Measurements from ENCODE around the gene KLK5. TPM values are rescaled to one million over a fixed set of nuclear protein-coding genes. Genes with fewer than 3 reads are reported as not detected.

KLK5 gene
- total and polyA plus RNA-seq, 9 donors: 0.34 TPM; not detected in 8

GRCh38 chr19:50910722-50911121 lies 42.1 kb downstream of the KLK5 start:
- no CpG with 5 or more reads among the region's 4 CpGs for WGBS (ENCODE audit: insufficient coverage)
- H3K4me3 ChIP-seq (ENCODE audit: low read length): no peak overlapping the region
- no peak for DNase-seq
- no peaks in the 10 kb centered on the region for H3K9me3 ChIP-seq (replicated peaks; ENCODE audit: control insufficient read depth, low read depth, low read length)
- H3K4me1 ChIP-seq (ENCODE audit: control insufficient read depth, insufficient read depth, low read length): peaks cover 2% of the 10 kb centered on the region
- H3K27me3 ChIP-seq (ENCODE audit: control insufficient read depth, insufficient read depth, low read length): peaks cover 59% of the 10 kb centered on the region
- no peaks in the 10 kb centered on the region for H3K36me3 ChIP-seq (ENCODE audit: control insufficient read depth, insufficient read depth, low read length)
- no peak overlapping the region for H3K27ac ChIP-seq (ENCODE audit: low read length)

- peaks cover 2% of the 10 kb centered on the region for H3K4me1 ChIP-seq (ENCODE audit: control insufficient read depth, insufficient read depth, low read length)
- no peaks in the 10 kb centered on the region for H3K9me3 ChIP-seq (replicated peaks; ENCODE audit: control insufficient read depth, low read depth, low read length)
- DNase-seq: peak; percentile 15
- H3K36me3 ChIP-seq (ENCODE audit: control insufficient read depth, insufficient read depth, low read length): no peaks in the 10 kb centered on the region
- WGBS (ENCODE audit: insufficient coverage): 3% methylated on average over 34 of the region's 36 CpGs
- H3K4me3 ChIP-seq (ENCODE audit: low read length): no peak overlapping the region
- H3K27ac ChIP-seq (ENCODE audit: low read length): no peak overlapping the region
- peaks cover 57% of the 10 kb centered on the region for H3K27me3 ChIP-seq (ENCODE audit: control insufficient read depth, insufficient read depth, low read length)
Observed at GRCh38 chr19:50909240-50910070, 43.4 kb downstream of the KLK5 start.

GRCh38 chr19:50908336-50908735 lies 44.5 kb downstream of the KLK5 start:
- no peak for DNase-seq
- peaks cover 57% of the 10 kb centered on the region for H3K27me3 ChIP-seq (ENCODE audit: control insufficient read depth, insufficient read depth, low read length)
- no peaks in the 10 kb centered on the region for H3K9me3 ChIP-seq (replicated peaks; ENCODE audit: control insufficient read depth, low read depth, low read length)
- H3K36me3 ChIP-seq (ENCODE audit: control insufficient read depth, insufficient read depth, low read length): no peaks in the 10 kb centered on the region
- 60% methylated on average over 25 of the region's 25 CpGs for WGBS (ENCODE audit: insufficient coverage)
- H3K4me1 ChIP-seq (ENCODE audit: control insufficient read depth, insufficient read depth, low read length): peaks cover 2% of the 10 kb centered on the region
- no peak overlapping the region for H3K27ac ChIP-seq (ENCODE audit: low read length)
- H3K4me3 ChIP-seq (ENCODE audit: low read length): no peak overlapping the region

GRCh38 chr19:50906217-50906616 lies 46.6 kb downstream of the KLK5 start:
- Histone ChIP-seq H3K9me3 (replicated peaks; ENCODE audit: control insufficient read depth, low read depth, low read length) (no peaks in the 10 kb centered on the region), H3K36me3 (ENCODE audit: control insufficient read depth, insufficient read depth, low read length) (no peaks in the 10 kb centered on the region), H3K27ac (ENCODE audit: low read length) (no peak overlapping the region), H3K4me1 (ENCODE audit: control insufficient read depth, insufficient read depth, low read length) (peaks cover 2% of the 10 kb centered on the region), H3K4me3 (ENCODE audit: low read length) (no peak overlapping the region), H3K27me3 (ENCODE audit: control insufficient read depth, insufficient read depth, low read length) (peaks cover 38% of the 10 kb centered on the region)
- WGBS (ENCODE audit: insufficient coverage): 28% methylated on average over 5 of the region's 5 CpGs
- no peak for DNase-seq

GRCh38 chr19:50902640-50903039 lies 50.2 kb downstream of the KLK5 start:
- no peaks in the 10 kb centered on the region for H3K4me1 ChIP-seq (ENCODE audit: control insufficient read depth, insufficient read depth, low read length)
- no peaks in the 10 kb centered on the region for H3K9me3 ChIP-seq (replicated peaks; ENCODE audit: control insufficient read depth, low read depth, low read length)
- no peak overlapping the region for H3K4me3 ChIP-seq (ENCODE audit: low read length)
- H3K27ac ChIP-seq (ENCODE audit: low read length): no peak overlapping the region
- 55% methylated on average over 2 of the region's 4 CpGs for WGBS (ENCODE audit: insufficient coverage)
- no peaks in the 10 kb centered on the region for H3K36me3 ChIP-seq (ENCODE audit: control insufficient read depth, insufficient read depth, low read length)
- DNase-seq: no peak
- peaks cover 6% of the 10 kb centered on the region for H3K27me3 ChIP-seq (ENCODE audit: control insufficient read depth, insufficient read depth, low read length)

- 100% methylated on average over 1 of the region's 3 CpGs for WGBS (ENCODE audit: insufficient coverage)
- no peaks in the 10 kb centered on the region for H3K9me3 ChIP-seq (replicated peaks; ENCODE audit: control insufficient read depth, low read depth, low read length)
- no peak for DNase-seq
- H3K4me1 ChIP-seq (ENCODE audit: control insufficient read depth, insufficient read depth, low read length): no peaks in the 10 kb centered on the region
- no peak overlapping the region for H3K4me3 ChIP-seq (ENCODE audit: low read length)
- H3K36me3 ChIP-seq (ENCODE audit: control insufficient read depth, insufficient read depth, low read length): no peaks in the 10 kb centered on the region
- H3K27me3 ChIP-seq (ENCODE audit: control insufficient read depth, insufficient read depth, low read length): no peaks in the 10 kb centered on the region
- H3K27ac ChIP-seq (ENCODE audit: low read length): no peak overlapping the region
Observed at GRCh38 chr19:50899569-50899968, 53.3 kb downstream of the KLK5 start.

- H3K27me3 ChIP-seq (ENCODE audit: control insufficient read depth, insufficient read depth, low read length): no peaks in the 10 kb centered on the region
- no peaks in the 10 kb centered on the region for H3K4me1 ChIP-seq (ENCODE audit: control insufficient read depth, insufficient read depth, low read length)
- no peaks in the 10 kb centered on the region for H3K36me3 ChIP-seq (ENCODE audit: control insufficient read depth, insufficient read depth, low read length)
- 68% methylated on average over 2 of the region's 4 CpGs for WGBS (ENCODE audit: insufficient coverage)
- DNase-seq: no peak
- H3K9me3 ChIP-seq (replicated peaks; ENCODE audit: control insufficient read depth, low read depth, low read length): no peaks in the 10 kb centered on the region
- H3K27ac ChIP-seq (ENCODE audit: low read length): no peak overlapping the region
- H3K4me3 ChIP-seq (ENCODE audit: low read length): no peak overlapping the region
Observed at GRCh38 chr19:50898018-50898417, 54.8 kb downstream of the KLK5 start.

- no peaks in the 10 kb centered on the region for H3K9me3 ChIP-seq (replicated peaks; ENCODE audit: control insufficient read depth, low read depth, low read length)
- H3K27ac ChIP-seq (ENCODE audit: low read length): no peak overlapping the region
- H3K4me1 ChIP-seq (ENCODE audit: control insufficient read depth, insufficient read depth, low read length): no peaks in the 10 kb centered on the region
- 83% methylated on average over 1 of the region's 3 CpGs for whole genome bisulfite sequencing (ENCODE audit: insufficient coverage)
- no peaks in the 10 kb centered on the region for H3K36me3 ChIP-seq (ENCODE audit: control insufficient read depth, insufficient read depth, low read length)
- DNase-seq: no peak
- no peak overlapping the region for H3K4me3 ChIP-seq (ENCODE audit: low read length)
- no peaks in the 10 kb centered on the region for H3K27me3 ChIP-seq (ENCODE audit: control insufficient read depth, insufficient read depth, low read length)
Observed at GRCh38 chr19:50897612-50898011, 55.2 kb downstream of the KLK5 start.

- no peak overlapping the region for H3K4me3 ChIP-seq (ENCODE audit: low read length)
- no CpG with 5 or more reads among the region's 3 CpGs for WGBS (ENCODE audit: insufficient coverage)
- H3K27me3 ChIP-seq (ENCODE audit: control insufficient read depth, insufficient read depth, low read length): no peaks in the 10 kb centered on the region
- no peaks in the 10 kb centered on the region for H3K9me3 ChIP-seq (replicated peaks; ENCODE audit: control insufficient read depth, low read depth, low read length)
- H3K36me3 ChIP-seq (ENCODE audit: control insufficient read depth, insufficient read depth, low read length): no peaks in the 10 kb centered on the region
- no peak overlapping the region for H3K27ac ChIP-seq (ENCODE audit: low read length)
- no peaks in the 10 kb centered on the region for H3K4me1 ChIP-seq (ENCODE audit: control insufficient read depth, insufficient read depth, low read length)
- no peak for DNase-seq
Observed at GRCh38 chr19:50897191-50897607, 55.6 kb downstream of the KLK5 start.

- 60% methylated on average over 4 of the region's 6 CpGs for WGBS (ENCODE audit: insufficient coverage)
- Histone ChIP-seq H3K4me1 (ENCODE audit: control insufficient read depth, insufficient read depth, low read length) (no peaks in the 10 kb centered on the region), H3K9me3 (replicated peaks; ENCODE audit: control insufficient read depth, low read depth, low read length) (no peaks in the 10 kb centered on the region), H3K4me3 (ENCODE audit: low read length) (no peak overlapping the region), H3K36me3 (ENCODE audit: control insufficient read depth, insufficient read depth, low read length) (no peaks in the 10 kb centered on the region), H3K27ac (ENCODE audit: low read length) (no peak overlapping the region), H3K27me3 (ENCODE audit: control insufficient read depth, insufficient read depth, low read length) (no peaks in the 10 kb centered on the region)
- no peak for DNase-seq
Observed at GRCh38 chr19:50896591-50897190, 56.1 kb downstream of the KLK5 start.
